Astrocyte of the cerebellum (primary cell): ENCODE measurements around the gene CDS1.

ENCODE experiments used
- DNase-seq: peaks from one replicate; pipeline ENCODE4 v3.0.0-alpha.2; 2011; ENCODE audit warnings: low read depth
- H3K4me3 ChIP-seq: 2 replicates; pipeline ENCODE4 v1.5.1; 2011; ENCODE audit warnings: mild to moderate bottlenecking, low read depth, low read length, moderate library complexity
- CTCF ChIP-seq: IDR thresholded peaks from 2 replicates; pipeline ENCODE4 v1.5.1; 2012; ENCODE audit warnings: low read length, low read depth, moderate library complexity, mild to moderate bottlenecking; ENCODE audit errors: missing control alignments
- in situ Hi-C: cut with HindIII; loops from 2 replicates; pipeline ENCODE4 v1.10.0; 2017; ENCODE audit warnings: low sequenced_read_pairs

CDS1 gene

GRCh38 chr4:84697159-84697558 is 114.2 kb downstream of the CDS1 start:
- no peak overlapping the region for H3K4me3 ChIP-seq
- in situ Hi-C loops = no loop called here
- DNase-seq = no peak
- no peak for TF ChIP-seq CTCF

GRCh38 chr4:84697615-84698201 is 114.8 kb downstream of the CDS1 start:
- TF ChIP-seq CTCF = no peak
- DNase-seq = no peak
- in situ Hi-C loops = no loop called here
- no peak overlapping the region for H3K4me3 ChIP-seq

DNA sequence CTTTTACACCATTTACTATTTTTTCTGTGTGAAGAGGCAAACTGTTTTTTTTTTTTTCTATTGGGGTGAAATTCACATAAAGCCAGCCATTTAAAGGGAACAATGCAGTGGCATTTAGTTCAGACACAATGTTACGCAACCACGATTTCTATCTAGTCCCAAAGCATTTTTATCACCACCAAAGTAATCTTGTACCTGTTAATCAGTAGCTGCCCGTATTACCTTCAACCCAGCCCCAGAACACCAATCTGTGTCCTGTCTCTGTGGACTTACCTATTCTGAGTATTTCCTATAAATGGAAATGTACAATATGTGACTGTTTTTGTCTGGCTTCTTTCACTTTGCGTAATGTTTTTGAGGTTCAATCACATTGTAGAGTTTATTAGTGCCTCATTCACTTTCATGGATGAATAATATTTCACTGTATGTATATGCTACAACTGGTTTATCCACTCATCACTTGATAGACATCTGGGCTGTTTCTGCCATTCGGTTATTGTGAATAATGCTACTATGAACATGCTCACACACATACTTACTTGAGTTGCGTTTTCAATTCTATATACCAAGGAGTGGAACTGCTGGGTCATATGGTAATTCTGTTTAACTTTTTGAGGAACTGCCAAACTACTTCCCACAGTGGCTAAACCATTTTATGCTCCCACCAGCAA is 116.2 kb downstream of the CDS1 start:
- TF ChIP-seq CTCF = no peak
- no peak for DNase-seq
- in situ Hi-C loops = no loop called here
- H3K4me3 ChIP-seq = no peak overlapping the region
